Esophagus muscularis mucosa (tissue), 4 donors: ENCODE results near the gene MAN1A1. TPM values are rescaled to one million over a fixed set of nuclear protein-coding genes. Genes with fewer than 3 reads are reported as not detected.

ENCODE experiments used
- DNase-seq: peaks from one replicate; pipeline ENCODE4 v3.0.0-alpha.2; 2017; ENCODE audit errors: extremely low spot score
- H3K27ac ChIP-seq, 4 donors: fragments of 200-600 bp; sonication (generic); replicated peaks in 1 of 4; 1 replicate in 3 of 4; 2 replicates in 1 of 4; pipeline ENCODE4 v1.5.1; 2016 to 2019; ENCODE audit warnings: mild to moderate bottlenecking in 1 of 4
- H3K27me3 ChIP-seq, 4 donors: fragments of 200-600 bp; sonication (generic); one replicate each; pipeline versions ENCODE4 v1.5.1 to v1.6.0; 2016 to 2019
- H3K36me3 ChIP-seq, 4 donors: fragments of 200-600 bp; sonication (generic); one replicate each; pipeline ENCODE4 v1.5.1; 2016 to 2019
- H3K4me1 ChIP-seq, 4 donors: fragments of 200-600 bp; sonication (generic); one replicate each; pipeline ENCODE4 v1.5.1; 2016 to 2019
- H3K4me3 ChIP-seq, 4 donors: fragments of 200-600 bp; sonication (generic); 1 replicate in 2 of 4; 2 replicates in 2 of 4; pipeline ENCODE4 v1.5.1; 2016 to 2019; ENCODE audit warnings: mild to moderate bottlenecking in 4 of 4, moderate library complexity in 1 of 4
- H3K9me3 ChIP-seq, 4 donors: fragments of 200-600 bp; sonication (generic); 1 replicate in 3 of 4; 2 replicates in 1 of 4; pipeline ENCODE4 v1.5.1; 2016 to 2019
- CTCF ChIP-seq, 3 experiments: fragments of 200-600 bp in 2 of 3; fragments of 450-650 bp in 1 of 3; sonication (generic) in 2 of 3; IDR thresholded peaks; one replicate each; pipeline ENCODE4 v1.5.1; 2017 to 2019; ENCODE audit warnings: antibody characterized with exemption in 3 of 3, mild to moderate bottlenecking in 2 of 3, moderate library complexity in 1 of 3
- EP300 ChIP-seq: sonication (generic); formaldehyde crosslinking; IDR thresholded peaks from one replicate; pipeline ENCODE4 v1.6.1; 2017; ENCODE audit warnings: antibody characterized with exemption
- POLR2A ChIP-seq: fragments of 450-650 bp; IDR thresholded peaks from one replicate; pipeline ENCODE4 v1.6.1; 2017; ENCODE audit warnings: antibody characterized with exemption, moderate library complexity, mild to moderate bottlenecking, low read depth
- POLR2AphosphoS5 ChIP-seq, 2 donors: sonication (generic); formaldehyde crosslinking; IDR thresholded peaks; one replicate each; pipeline ENCODE4 v1.6.1; 2017; ENCODE audit warnings: antibody characterized with exemption in 2 of 2
- WGBS: methylation state at CpG from one replicate; pipeline ENCODE4 v1.1.5; 2018; 5-methylcytosine and 5-hydroxymethylcytosine counted together
- intact Hi-C: fragments of 100-400 bp; cut with DNase I; formaldehyde crosslinking; loops from one replicate; pipeline ENCODE4 v1.15.1; 2023
- total RNA-seq, 4 donors: library from RNA; depleted of rRNA; stranded (reverse); fragments of >200 nt; gene quantifications; one replicate each; pipeline versions ENCODE4 v1.1.0 to v1.2.1, GENCODE V29; 2016

MAN1A1 gene
- total RNA-seq, 4 donors from 2014 or later = 79.4 to 125 (median 101) TPM

- Histone ChIP-seq H3K36me3 (no peaks in the 10 kb centered on the region), H3K27ac (no peak overlapping the region), H3K4me3 (no peak overlapping the region), H3K27me3 (no peaks in the 10 kb centered on the region), H3K9me3 (no peaks in the 10 kb centered on the region), H3K4me1 (peaks cover 0 to 5% (median 2%) of the 10 kb centered on the region in 4 donors)
- no peak for TF ChIP-seq CTCF (IDR thresholded peaks at IDR 0.05)
- intact Hi-C loops = no loop called here
- no peak for DNase-seq
- WGBS = 80% methylated on average over 4 of the region's 4 CpGs
Measured at GRCh38 chr6:119360262-119360915, 10.8 kb upstream of the MAN1A1 start.

GRCh38 chr6:119355890-119356289, 6.3 kb upstream of the MAN1A1 start:
- Histone ChIP-seq H3K4me1 (peaks cover 5 to 32% (median 16%) of the 10 kb centered on the region in 4 donors), H3K4me3 (no peak overlapping the region), H3K27ac (peak overlapping the region in 2 of 4 donors; percentile 21 to 50), H3K27me3 (no peaks in the 10 kb centered on the region), H3K36me3 (no peaks in the 10 kb centered on the region), H3K9me3 (no peaks in the 10 kb centered on the region)
- intact Hi-C loops = loop anchor here (10.0 kb wide), 1 partner anchor 89 kb away; no protein-coding TSS in a partner anchor
- TF ChIP-seq CTCF (IDR thresholded peaks at IDR 0.05) (no peak), EP300 (no peak), POLR2A (no peak), POLR2AphosphoS5 (IDR thresholded peaks at IDR 0.05) (no peak)
- 89% methylated on average over 4 of the region's 4 CpGs for WGBS
- no peak for DNase-seq

- intact Hi-C loops = loop anchor here (10.0 kb wide), 1 partner anchor 90 kb away; no protein-coding TSS in a partner anchor
- DNase-seq = no peak
Measured at GRCh38 chr6:119355157-119355556, 5.6 kb upstream of the MAN1A1 start.

GRCh38 chr6:119353696-119354095, 4.1 kb upstream of the MAN1A1 start:
- H3K27me3 ChIP-seq = no peaks in the 10 kb centered on the region
- peaks cover 0 to 36% (median 16%) of the 10 kb centered on the region in 4 donors for H3K4me1 ChIP-seq
- H3K4me3 ChIP-seq = no peak overlapping the region
- H3K9me3 ChIP-seq = no peaks in the 10 kb centered on the region
- 69% methylated on average over 4 of the region's 4 CpGs for WGBS
- H3K27ac ChIP-seq = peak overlapping the region in 3 of 4 donors; percentile 6 to 21 (median 10)
- DNase-seq = no peak
- no peaks in the 10 kb centered on the region for H3K36me3 ChIP-seq
- intact Hi-C loops = loop anchor here (10.0 kb wide), 1 partner anchor 91 kb away; no protein-coding TSS in a partner anchor
- no peak for TF ChIP-seq EP300
- no peak for TF ChIP-seq POLR2A
- TF ChIP-seq POLR2AphosphoS5 (IDR thresholded peaks at IDR 0.05) = no peak
- TF ChIP-seq CTCF (IDR thresholded peaks at IDR 0.05) = no peak

More at GRCh38 chr6:119355157-119355556, 5.6 kb upstream of the MAN1A1 start:
- Histone ChIP-seq H3K27ac (peak overlapping the region in 3 of 4 donors; percentile 21 to 50 (median 36)), H3K4me3 (no peak overlapping the region), H3K9me3 (no peaks in the 10 kb centered on the region), H3K27me3 (no peaks in the 10 kb centered on the region), H3K4me1 (peaks cover 0 to 36% (median 16%) of the 10 kb centered on the region in 4 donors), H3K36me3 (no peaks in the 10 kb centered on the region)
- whole genome bisulfite sequencing = 66% methylated on average over 2 of the region's 2 CpGs
- TF ChIP-seq CTCF (IDR thresholded peaks at IDR 0.05) (no peak), POLR2AphosphoS5 (IDR thresholded peaks at IDR 0.05) (peak; percentile 26 to 68), EP300 (peak; percentile 16)
